ENCODE results near the gene CHMP1A.

Gene CHMP1A

GRCh38 chr16:89701425-89702406 lies 44.2 kb upstream of the CHMP1A start, which contains the start of gene SPATA2L:
Gene SPATA2L, minus strand, starts transcription at chr16:89701705. Its CDS starts 473 bp downstream, at chr16:89701232.
- TF ChIP-seq POLR2AphosphoS5 (IDR thresholded peaks at IDR 0.05; ENCODE audit: low read depth, low read length), result 0 out of 2 replicates have a peak, but pooled peaks have one; percentile 30
- TF ChIP-seq FOXP2 (optimal IDR thresholded peaks at IDR 0.05; ENCODE audit: borderline replicate concordance, extremely low read depth, extremely low read length, insufficient read depth), result no peak
- no peak for TF ChIP-seq REST (IDR thresholded peaks at IDR 0.05; ENCODE audit: insufficient read depth in 1 of 2, low read depth in 2 of 2, low read length in 2 of 2)
- TF ChIP-seq SIN3A (IDR thresholded peaks at IDR 0.05; ENCODE audit: borderline replicate concordance, insufficient read depth, low read length), result 0 out of 2 replicates have a peak, but pooled peaks have one; percentile 56
- 0 out of 2 replicates have a peak, but pooled peaks have one; percentile 45 for TF ChIP-seq TAF1 (IDR thresholded peaks at IDR 0.05; ENCODE audit: borderline replicate concordance, insufficient read depth, low read length)

GRCh38 chr16:89700649-89701424 lies 43.3 kb upstream of the CHMP1A start:
- TF ChIP-seq FOXP2 (optimal IDR thresholded peaks at IDR 0.05; ENCODE audit: borderline replicate concordance, extremely low read depth, extremely low read length, insufficient read depth), result no peak
- no peak for TF ChIP-seq TAF1 (IDR thresholded peaks at IDR 0.05; ENCODE audit: borderline replicate concordance, insufficient read depth, low read length)
- no peak for TF ChIP-seq POLR2AphosphoS5 (IDR thresholded peaks at IDR 0.05; ENCODE audit: low read depth, low read length)
- TF ChIP-seq REST (IDR thresholded peaks at IDR 0.05; ENCODE audit: insufficient read depth in 1 of 2, low read depth in 2 of 2, low read length in 2 of 2), result no peak
- TF ChIP-seq SIN3A (IDR thresholded peaks at IDR 0.05; ENCODE audit: borderline replicate concordance, insufficient read depth, low read length), result no peak

- TF ChIP-seq REST (IDR thresholded peaks at IDR 0.05; ENCODE audit: insufficient read depth in 1 of 2, low read depth in 2 of 2, low read length in 2 of 2) (no peak), TAF1 (IDR thresholded peaks at IDR 0.05; ENCODE audit: borderline replicate concordance, insufficient read depth, low read length) (0 out of 2 replicates have a peak, but pooled peaks have one; percentile 58), SIN3A (IDR thresholded peaks at IDR 0.05; ENCODE audit: borderline replicate concordance, insufficient read depth, low read length) (peak; percentile 83; the same call in 1 of the 2 replicates), POLR2AphosphoS5 (IDR thresholded peaks at IDR 0.05; ENCODE audit: low read depth, low read length) (peak; percentile 87), FOXP2 (optimal IDR thresholded peaks at IDR 0.05; ENCODE audit: borderline replicate concordance, extremely low read depth, extremely low read length, insufficient read depth) (no peak)
Observed at GRCh38 chr16:89700100-89700648, 42.7 kb upstream of the CHMP1A start.

- TF ChIP-seq REST (IDR thresholded peaks at IDR 0.05; ENCODE audit: insufficient read depth in 1 of 2, low read depth in 2 of 2, low read length in 2 of 2) (no peak), SIN3A (IDR thresholded peaks at IDR 0.05; ENCODE audit: borderline replicate concordance, insufficient read depth, low read length) (no peak), TAF1 (IDR thresholded peaks at IDR 0.05; ENCODE audit: borderline replicate concordance, insufficient read depth, low read length) (no peak), POLR2AphosphoS5 (IDR thresholded peaks at IDR 0.05; ENCODE audit: low read depth, low read length) (no peak), FOXP2 (optimal IDR thresholded peaks at IDR 0.05; ENCODE audit: borderline replicate concordance, extremely low read depth, extremely low read length, insufficient read depth) (no peak)
Observed at GRCh38 chr16:89697616-89698331, 40.3 kb upstream of the CHMP1A start.

All from PFSK-1 (cell line).